Fibroblast of the conjunctiva (primary cell): Measurements from ENCODE around the gene MAPK8.

Source experiments
- DNase-seq: peaks from one replicate; pipeline ENCODE4 v3.0.0-alpha.2; 2010; ENCODE audit warnings: low read depth

The MAPK8 gene

DNA sequence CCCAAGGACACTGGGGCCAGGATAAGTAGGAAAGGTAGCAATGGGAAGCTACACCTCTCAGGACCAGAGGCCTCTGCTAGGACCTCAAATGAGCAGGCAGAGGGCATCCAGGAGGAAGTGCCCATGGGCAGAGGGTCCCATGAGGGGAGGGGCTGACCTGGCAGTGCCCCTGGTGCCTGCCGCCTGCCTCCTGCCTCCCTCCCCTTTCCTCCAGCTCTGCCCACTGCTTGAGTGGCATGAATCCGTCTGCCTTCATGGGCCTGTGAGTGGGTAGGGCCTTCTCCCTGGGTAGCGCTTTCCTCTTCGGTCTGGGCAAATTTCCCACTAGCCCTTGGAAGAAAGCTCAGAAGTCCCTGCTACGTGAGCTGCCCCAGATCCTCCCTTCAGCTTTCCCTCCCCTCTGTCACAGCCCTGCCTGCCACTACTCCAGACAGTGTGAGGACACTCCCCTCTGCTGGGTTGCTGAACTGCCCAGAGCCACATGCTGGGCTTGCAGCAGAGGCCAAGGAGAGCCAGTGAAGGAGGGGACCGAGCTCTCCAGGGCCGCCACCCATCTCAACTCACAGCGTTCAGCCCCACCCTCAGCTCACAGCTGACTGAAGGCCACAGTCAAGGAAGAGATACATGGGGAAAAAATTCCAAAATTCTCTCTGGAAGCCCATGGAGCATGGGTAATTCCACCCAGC, 157.0 kb downstream of the MAPK8 start:
- peak; percentile 12 for DNase-seq

DNA sequence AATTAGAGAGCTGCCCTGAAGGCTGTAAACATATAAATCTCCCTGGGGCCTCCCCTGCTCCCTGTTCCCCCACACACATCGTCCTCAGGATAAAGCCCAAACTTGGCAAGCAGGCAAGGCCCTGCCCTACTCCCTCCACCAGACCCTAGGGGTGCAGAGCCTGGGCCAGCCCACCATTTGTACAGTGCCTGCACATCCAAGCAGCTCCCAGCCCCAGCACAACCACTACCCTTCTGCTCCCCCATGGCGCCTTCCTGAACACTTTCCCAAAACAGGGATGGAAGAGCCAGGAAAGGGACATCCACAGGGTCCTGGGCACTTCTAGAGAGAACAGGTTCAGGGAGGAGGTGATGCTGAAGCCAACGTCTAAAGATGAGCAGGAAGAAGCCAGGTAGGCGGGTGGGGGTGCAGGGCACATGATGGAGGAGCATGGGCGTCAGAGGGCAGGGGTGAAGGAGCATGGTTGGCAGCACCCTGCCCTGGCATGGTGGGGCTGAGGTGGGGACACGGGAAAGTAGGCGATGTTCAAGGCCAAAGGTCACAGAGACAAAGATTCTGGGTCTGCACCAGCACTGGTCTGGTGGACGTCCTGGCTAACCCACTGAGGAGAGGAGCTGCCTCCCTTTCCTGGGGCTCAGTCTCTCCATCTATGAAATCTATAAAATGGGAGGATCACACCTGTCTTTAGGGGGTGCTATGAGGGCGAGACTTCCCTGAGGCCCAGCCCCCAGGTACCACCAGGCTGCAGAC, 157.8 kb downstream of the MAPK8 start:
- DNase-seq = no peak

GRCh38 chr10:48464871-48465736, 158.6 kb downstream of the MAPK8 start:
- DNase-seq = no peak

DNA sequence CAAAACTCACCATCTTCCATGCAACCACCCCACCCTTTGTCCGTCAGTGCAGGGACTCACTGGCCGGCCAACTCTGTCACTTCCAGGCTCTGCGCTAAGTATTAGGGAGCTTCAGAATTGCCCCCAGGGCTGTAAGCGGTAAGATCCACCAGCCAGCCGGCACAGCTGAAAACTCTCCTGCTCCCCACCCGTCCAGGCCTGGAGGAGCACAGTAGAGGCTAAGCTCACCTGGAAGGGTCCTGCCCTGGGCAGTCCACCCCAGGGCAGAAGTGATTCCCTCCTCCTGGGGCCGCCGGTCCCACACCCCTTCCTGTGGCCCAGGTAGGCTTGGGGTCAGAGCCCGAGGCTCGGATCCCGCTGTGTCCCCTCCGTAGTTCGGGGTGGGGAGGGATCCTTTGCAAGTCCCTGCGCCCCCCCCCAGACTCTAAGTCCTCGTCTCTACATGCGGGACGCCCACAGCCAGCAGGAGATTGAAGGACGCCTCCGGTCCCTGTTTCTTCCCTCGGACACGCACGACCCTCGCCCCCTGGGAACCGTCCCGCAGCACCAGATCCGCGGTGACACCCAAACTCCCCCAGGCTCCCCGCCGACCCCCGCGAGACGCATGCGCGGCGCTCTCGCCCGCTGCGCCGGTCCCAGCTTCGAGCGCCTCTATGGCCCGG, 159.5 kb downstream of the MAPK8 start:
- no peak for DNase-seq

DNA sequence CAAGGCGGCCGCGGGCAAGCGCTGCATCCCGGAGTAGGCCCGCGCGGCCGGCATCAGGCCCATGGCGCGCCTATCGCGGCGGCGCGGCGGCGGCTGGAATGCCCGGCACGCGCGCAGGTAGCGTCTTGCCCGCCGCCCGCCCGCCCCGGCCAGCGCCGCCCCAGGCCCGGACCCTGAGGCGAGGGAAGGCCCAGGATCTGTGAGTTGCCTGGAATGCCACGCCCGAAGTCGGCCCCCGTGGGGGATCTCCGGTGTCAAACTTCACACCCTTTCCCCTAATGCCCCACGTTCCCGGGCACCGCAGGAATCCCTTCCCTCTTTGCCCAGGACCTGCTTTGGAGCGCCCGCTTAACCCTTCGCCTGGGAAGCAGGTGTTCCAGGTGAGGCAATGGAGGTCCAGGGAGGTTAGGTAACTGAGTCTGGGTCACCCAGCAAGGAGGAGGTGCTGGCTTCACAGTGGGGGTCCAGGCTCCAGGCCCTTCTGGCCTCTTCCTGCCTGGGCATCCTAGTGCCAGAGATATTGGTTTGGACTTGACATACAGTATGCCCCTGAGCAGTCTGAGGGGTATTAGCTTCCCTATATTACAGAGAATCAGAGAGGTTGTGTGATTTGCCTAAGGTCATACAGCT, 160.2 kb downstream of the MAPK8 start:
- no peak for DNase-seq

DNA sequence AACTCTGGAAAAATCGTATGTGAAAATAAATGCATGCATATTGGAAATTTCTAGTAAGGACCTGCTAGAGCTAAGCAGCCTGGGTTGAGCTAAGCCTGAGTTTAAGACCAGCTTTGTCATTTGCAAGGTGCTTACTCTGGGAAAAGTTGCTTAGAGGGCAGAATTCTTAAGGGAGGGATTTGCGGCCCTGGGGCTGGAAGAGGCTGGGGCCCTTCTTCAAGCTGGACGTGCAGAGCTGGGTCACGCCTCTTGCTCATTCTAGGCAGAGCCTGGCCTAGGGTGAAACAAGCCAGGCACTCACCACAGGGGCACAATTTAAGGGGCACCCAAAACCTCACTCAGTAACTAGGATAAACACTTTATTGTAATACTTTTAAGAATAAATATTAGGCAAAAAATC, 161.2 kb downstream of the MAPK8 start:
- no peak for DNase-seq

DNA sequence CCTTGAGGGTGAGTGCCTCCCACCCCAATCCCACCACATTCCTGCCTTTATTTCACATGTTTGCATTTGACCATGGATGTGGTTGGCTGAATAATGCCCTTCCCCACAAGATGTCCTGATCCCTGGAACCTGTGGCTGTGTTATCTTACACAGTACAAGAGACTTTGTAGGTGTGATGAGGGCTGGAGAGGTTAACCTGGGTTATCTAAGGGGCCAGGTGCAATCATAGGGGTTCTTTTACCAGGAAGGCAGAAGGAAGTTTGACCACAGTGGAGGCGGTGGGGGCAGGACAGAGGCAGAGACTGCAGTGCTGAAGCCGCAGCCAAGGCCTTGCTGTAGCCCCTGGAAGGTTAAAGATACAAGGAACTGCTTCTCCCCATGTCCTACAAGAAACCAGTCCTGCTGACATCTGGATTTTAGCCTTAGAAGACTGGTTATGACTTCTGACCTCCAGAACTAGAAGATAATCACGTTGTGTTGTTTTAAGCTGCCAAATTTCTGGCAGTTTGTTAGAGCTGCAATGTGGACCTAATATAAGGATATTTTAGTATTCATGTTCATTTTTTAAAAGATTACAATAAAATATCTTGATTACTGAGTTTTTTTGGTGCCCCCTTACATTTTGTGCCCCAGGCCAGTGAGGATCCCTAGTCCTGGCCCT, 161.8 kb downstream of the MAPK8 start:
- DNase-seq = no peak

- no peak for DNase-seq
These were observed 162.5 kb downstream of the MAPK8 start for GRCh38 chr10:48468866-48469511.

DNA sequence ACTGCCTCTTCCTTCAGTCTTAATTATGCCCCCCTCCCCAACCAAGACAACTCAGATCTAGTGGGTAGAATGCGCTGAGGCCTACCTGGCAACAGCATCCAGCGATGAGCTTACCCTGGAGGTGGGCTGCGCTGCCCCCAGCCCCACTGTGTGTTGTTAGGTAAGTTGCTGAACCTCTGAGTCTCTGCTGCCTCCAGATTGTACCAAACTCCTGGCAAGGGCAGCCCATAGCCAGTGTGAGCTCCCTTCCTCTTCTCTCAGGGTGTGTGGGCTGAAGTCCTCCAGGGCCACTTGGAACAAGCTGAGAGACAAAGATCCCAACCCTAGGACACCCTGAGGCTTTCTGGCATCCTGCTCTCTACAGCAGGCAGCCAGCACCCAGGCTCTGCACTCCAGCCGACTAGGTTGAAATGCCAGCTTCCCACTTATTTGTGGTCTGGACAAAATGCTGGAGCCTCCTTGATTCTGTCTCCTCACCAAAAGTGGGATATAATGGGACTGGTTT, 163.1 kb downstream of the MAPK8 start:
- DNase-seq = no peak

GRCh38 chr10:48470115-48470892, 163.8 kb downstream of the MAPK8 start:
- no peak for DNase-seq

DNA sequence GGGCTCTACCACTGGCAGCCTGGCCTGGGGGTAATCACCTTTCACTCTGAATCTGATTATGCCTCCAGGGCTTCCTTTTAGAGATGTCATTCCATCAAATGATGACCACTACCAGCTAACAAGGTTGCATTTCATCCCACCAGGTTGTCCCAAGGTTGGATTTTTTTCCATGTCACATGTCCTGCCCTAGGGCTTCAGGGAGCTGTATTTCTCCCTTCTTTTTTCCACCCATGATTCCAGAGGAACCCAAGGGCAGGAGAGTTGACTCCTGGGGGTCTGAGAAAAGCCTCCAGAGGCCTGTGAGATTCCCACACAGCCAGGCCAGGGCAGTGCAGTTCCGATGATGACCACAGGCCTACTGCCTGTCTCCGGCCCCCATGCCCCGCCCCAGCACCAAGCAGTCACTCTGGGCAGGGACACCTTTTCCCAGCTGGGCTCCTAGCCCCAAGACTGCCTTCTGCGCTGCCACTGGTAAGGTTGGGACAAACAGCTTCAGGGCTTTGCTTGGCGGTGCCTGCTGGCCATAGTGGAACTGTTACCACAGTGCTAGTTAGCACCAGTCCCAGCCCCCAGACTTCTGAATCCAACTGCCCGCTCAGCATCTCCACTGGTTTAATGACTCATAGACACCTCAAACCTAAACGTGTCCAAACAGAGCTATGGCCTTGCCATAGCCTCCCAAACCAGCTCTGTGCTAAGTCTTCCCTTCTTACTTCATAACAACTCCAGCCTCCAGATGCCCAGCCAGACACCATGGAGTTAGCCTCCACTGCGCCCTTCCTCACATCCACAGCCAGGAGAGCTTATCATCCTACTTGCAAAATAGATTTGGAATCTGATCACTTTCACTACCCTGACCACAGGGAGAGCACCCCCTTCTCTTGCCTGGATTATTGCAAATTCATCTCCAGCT, 164.7 kb downstream of the MAPK8 start:
- DNase-seq = no peak

GRCh38 chr10:48472501-48473069, 166.1 kb downstream of the MAPK8 start:
- DNase-seq = no peak

GRCh38 chr10:48473704-48474103, 167.2 kb downstream of the MAPK8 start:
- DNase-seq = no peak

- DNase-seq = no peak
These were observed 168.4 kb downstream of the MAPK8 start for GRCh38 chr10:48474765-48475365.

- DNase-seq = no peak
These were observed 169.4 kb downstream of the MAPK8 start for GRCh38 chr10:48475943-48476278.

DNA sequence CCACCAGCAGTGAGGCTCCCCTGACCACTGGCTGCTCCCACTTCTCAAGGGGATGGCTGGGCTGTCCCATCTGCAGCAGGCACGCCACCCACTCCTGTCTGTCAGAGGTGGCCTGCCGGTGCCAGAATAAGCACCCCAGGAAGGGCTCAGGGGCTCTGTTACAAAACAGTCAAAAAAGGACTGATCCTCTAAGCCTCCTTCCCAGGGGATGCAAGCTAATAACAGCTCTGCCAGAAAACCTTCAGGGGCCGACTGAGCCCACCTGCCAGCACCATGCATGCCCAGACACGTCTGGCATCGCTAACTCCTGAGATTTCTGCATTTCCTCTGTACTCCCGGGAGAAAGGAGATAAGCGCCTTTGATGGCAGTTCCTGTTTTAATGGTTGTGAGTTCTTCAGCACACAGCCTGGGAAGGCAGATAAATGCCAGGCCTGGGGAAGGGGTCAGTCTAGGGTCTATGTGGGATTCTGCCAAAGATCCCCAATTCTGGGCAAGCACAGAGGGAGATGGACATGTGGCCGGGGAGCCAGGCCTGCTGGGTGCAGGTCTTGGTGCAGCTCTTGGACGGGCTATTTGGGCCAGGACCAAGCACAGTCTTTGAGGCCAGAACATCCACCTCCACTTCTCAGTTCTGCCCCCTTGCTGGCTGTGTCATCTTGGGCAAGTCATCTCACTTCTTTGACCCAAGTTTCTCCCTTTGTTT, 170.0 kb downstream of the MAPK8 start:
- no peak for DNase-seq

DNA sequence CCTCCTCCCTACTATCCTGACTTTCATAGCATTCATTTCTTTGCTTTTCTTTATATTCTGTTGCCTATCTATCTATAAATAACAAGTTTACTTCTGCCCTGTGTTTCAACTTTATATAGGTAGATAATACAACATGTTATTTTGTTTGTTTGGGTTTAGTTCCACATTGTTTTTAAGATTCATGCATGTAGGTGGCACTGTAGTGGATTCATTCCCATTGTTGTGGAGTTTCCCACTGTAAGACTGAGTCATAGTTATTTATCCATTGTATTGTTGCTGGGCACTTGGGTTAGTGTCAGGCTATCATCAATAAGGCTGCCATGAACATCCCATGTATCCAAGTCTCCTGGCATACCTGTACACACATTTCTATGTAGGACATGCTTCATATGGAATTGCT, 170.7 kb downstream of the MAPK8 start:
- DNase-seq = no peak
